Panc1 (cell line): Measurements from ENCODE around the gene CTDP1.

Experiments used
- CTCF ChIP-seq: fragments of 450-650 bp; IDR thresholded peaks from 2 replicates; pipeline ENCODE4 v1.5.1; 2017; ENCODE audit warnings: mild to moderate bottlenecking
- POLR2AphosphoS5 ChIP-seq: IDR thresholded peaks from 2 replicates; pipeline ENCODE4 v1.6.1; 2012; ENCODE audit warnings: mild to moderate bottlenecking, low read depth, low read length, moderate library complexity
- REST ChIP-seq, 2 experiments: IDR thresholded peaks; 2 replicates each; pipeline ENCODE4 v1.6.1; 2011 to 2012; ENCODE audit warnings: low read depth in 2 of 2, control low read depth in 1 of 2, low read length in 1 of 2, mild to moderate bottlenecking in 1 of 2, moderate library complexity in 1 of 2; ENCODE audit not compliant: insufficient read depth in 1 of 2
- SIN3A ChIP-seq: IDR thresholded peaks from 2 replicates; pipeline ENCODE4 v1.6.1; 2012; ENCODE audit warnings: low read depth, mild to moderate bottlenecking, low read length, moderate library complexity, borderline replicate concordance; ENCODE audit not compliant: insufficient read depth

GRCh38 chr18:79684787-79685186 lies 5.2 kb downstream of the CTDP1 start:
- no peak for TF ChIP-seq CTCF
- no peak for TF ChIP-seq SIN3A
- TF ChIP-seq REST (IDR thresholded peaks at IDR 0.05; ENCODE audit: insufficient read depth in 1 of 2, low read depth in 2 of 2, low read length in 1 of 2) = no peak
- TF ChIP-seq POLR2AphosphoS5 = no peak
